Activated CD4-positive, alpha-beta T cell treated with anti-CD3 and anti-CD28 coated beads, Interleukin-2, Interleukin-4, amounts not matched to agents 100 ng/mL and 50 ng/mL, durations not matched to agents 16 hours and 8 hours (primary cell): ENCODE measurements around the gene HNRNPA2B1.
"Not testable (repeated sequence)": the region's sequence is repeated elsewhere in the genome, so short reads cannot be mapped to it uniquely, and the experiment has no call there.

Experiments used
- DNase-seq: peaks from one replicate; pipeline ENCODE4 v3.0.0-alpha.2; 2020; ENCODE audit warnings: low spot score

The HNRNPA2B1 gene

DNA sequence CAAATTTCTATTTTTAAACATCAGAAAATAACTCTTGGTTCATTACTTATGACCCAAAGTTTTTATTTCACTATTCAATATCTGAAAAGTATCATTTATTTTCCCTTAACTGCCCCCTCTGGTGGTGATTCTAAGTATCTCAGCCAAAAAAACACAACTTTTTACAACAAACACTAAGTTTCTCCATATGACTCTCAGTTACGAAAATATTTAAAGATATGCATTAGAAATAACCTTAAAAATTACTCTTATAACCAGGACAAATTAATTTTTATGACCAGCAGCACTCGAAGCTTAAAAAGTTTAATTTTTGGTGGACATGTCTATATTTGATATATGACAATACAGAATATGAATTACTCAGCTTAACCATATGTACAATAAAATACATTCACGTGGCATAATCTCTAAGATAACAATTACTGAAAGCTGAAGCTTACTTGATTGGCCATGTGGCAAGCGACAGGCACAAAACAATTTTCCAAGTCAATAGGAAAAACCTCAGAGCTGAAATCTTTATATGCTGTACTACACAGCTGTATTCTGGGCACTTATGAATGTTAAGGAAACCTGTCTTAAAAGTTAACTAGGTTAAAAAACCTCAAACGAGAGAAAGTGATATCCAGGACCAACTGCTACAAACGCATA, 2.3 kb downstream of the HNRNPA2B1 start:
- DNase-seq, result no peak

- no peak for DNase-seq
These were observed 3.1 kb downstream of the HNRNPA2B1 start for GRCh38 chr7:26197153-26198115.

GRCh38 chr7:26195867-26196657, 4.5 kb downstream of the HNRNPA2B1 start:
- DNase-seq, result no peak

GRCh38 chr7:26195182-26195581, 5.4 kb downstream of the HNRNPA2B1 start:
- DNase-seq, result no peak

DNA sequence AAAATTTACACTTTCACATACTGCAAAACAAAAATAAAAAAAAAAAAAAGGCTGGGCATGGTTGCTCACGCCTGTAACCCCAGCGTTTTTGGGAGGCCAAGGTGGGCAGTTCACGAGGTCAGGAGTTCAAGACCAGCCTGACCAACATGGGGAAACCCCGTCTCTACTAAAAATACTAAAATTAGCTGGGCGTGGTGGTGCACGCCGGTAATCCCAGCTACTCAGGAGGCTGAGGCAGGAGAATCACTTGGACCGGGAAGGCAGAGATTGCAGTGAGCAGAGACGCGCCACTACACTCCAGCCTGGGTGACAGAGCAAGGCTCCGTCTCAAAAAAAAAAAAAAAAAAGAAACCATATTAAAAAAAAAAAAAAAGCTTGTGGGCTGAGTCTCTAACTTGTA, 5.8 kb downstream of the HNRNPA2B1 start:
- DNase-seq, result not testable (repeated sequence)

DNA sequence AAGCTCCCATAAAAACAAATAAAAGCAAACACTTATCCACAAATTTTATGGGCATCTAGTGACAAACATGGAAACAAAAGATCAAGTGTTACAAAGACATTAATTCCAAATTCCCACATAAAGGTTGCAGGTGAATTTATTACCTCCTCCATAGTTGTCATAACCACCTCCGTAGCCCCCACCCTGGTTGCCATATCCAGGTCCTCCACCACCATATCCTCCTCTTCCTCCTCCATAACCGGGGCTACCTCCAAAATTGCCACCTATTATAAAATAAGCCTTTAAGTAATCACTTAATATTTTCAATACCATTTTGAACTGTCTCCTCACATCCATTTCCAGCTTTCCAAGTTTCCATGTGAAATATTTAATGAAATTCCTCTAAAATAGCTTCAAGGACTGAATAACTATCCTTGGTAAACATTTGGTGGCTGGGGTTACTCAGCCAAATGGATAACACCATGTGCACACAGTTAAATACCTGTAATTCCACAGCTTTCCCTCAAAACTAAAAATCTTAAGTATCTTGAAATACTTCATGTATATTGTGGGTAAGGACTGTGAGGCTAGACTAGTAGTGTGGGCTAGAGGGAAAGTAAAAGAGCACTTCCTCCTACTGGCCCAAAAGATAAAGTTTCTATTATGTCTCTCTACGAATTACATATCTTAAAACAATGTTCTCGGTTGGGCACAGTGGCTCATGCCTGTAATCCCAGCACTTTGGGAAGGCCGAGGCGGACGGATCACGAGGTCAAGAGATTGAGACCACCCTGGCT, 6.9 kb downstream of the HNRNPA2B1 start:
- no peak for DNase-seq

GRCh38 chr7:26192485-26193087, 8.0 kb downstream of the HNRNPA2B1 start:
- DNase-seq, result no peak

DNA sequence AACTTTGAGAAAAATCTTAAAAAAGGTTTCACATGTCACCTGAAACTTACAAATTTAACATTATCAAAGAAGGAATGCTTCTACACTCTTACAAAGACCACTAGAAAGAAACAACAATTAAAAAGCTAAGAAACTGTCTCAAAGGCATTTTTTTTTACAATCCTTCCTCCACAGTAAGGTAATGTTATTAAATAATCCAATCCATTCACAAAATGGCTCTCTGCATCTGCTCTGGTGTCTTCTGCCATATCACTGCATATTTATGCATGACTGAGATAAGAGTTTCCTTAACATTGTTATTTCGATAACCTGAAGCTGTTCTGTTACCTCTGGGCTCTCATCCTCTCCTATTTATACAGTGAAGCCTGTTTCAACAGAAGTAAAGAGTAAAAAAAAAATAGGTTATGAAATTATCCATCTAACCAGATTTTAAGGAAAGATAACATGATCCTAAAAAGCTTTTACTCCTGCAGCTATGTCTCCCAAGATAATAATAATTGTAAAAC, 8.5 kb downstream of the HNRNPA2B1 start:
- DNase-seq, result no peak

DNA sequence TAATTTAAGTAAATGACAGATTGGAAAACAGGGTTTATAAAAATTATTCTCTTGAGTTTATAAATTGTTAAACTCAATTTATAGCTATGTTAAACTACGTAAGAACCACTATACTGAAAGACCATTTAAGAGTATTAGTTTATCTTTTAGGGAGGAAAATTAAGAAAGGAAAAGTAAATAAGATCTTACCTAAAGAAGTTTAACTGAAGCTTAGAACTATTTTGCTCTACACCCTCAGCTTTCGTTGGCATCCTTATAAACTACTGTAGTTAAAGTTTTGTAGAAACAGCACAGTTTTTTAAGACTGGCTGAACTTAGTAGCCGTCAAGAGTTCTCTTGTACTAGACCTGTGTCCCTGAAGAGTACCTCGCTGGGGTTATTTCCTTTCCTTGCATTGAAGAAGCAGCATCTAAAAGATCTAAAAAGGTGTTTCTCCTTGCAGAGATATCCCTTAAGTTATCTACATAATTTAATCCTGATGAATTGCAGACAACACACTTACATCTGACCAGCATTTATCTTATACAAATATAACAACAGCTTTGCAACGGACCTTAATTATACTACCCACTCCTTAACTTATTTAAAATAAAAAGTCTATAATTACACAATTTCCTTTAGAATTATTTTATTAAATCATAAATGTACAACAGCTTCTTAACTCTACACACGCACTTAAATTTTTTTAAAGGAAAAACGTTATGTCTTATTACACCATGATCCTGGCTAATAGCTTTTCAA, 9.1 kb downstream of the HNRNPA2B1 start:
- DNase-seq, result no peak

DNA sequence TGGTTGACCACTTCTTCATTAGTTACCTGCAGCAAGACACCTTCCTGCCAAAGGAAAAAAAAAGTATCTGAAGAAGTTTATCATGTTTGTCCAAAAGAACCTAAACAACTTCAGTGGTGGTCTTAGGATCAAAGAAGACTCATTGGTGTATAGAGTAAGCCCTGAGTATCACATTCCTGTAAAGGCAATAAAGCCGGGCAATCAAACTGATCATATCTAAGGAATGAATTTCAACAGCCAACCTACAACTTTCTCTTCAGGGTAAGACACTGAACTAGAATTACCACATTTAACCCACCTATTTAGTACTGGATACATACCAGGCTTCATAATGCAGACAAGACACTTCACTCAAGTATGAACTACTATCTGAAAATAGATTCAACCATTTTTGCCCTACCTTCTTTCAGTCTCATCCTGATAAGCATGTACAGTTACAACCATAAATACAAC, 10.1 kb downstream of the HNRNPA2B1 start:
- DNase-seq, result no peak

GRCh38 chr7:26189697-26190096, 10.8 kb downstream of the HNRNPA2B1 start:
- no peak for DNase-seq

GRCh38 chr7:26188957-26189541, 11.5 kb downstream of the HNRNPA2B1 start:
- DNase-seq, result no peak

- DNase-seq, result no peak
These were observed 12.2 kb downstream of the HNRNPA2B1 start for GRCh38 chr7:26188206-26188956.

GRCh38 chr7:26187380-26188205, 13.0 kb downstream of the HNRNPA2B1 start:
- no peak for DNase-seq

DNA sequence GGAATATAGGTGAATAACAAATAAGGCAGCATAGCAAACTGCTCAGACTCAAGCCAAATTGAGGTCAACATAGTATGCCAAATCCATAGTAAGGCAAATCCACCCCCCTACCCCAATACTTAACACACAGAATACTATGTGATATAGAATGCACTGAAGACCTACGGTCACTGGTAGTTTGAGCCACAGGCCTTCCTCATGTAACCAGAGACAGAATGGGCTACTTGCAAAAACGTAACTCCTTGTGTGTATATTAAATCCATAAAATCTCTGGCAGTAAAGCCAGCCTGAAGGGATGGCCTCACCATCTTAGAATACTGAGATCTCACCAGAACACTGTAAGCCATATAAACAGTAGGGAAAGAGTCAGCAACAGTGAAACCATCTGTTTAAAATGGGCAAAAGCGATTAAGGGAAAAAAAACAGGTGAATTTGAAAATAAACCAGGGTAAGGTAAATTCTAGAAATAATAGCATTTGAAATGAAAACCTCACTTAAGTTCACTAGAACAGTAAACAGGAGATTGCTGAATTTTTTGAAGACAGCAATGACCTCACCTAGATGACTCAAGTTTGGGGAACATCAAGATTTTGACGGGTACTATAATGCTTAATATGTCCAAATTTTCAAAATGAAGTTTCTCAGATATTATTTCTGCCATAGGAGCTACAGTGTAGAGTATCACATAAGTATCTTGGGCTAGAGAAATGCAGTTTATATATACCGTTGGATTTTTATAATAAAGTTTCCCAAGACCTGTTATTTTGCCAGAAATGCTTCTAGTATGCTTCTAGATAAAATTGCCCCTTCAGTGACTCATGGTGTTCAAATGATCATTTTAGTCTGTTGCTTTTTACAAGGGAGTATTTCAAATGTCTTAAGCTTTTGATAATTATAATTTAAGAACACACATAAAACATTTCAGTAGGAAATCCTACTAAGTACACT, 13.9 kb downstream of the HNRNPA2B1 start:
- DNase-seq, result no peak

DNA sequence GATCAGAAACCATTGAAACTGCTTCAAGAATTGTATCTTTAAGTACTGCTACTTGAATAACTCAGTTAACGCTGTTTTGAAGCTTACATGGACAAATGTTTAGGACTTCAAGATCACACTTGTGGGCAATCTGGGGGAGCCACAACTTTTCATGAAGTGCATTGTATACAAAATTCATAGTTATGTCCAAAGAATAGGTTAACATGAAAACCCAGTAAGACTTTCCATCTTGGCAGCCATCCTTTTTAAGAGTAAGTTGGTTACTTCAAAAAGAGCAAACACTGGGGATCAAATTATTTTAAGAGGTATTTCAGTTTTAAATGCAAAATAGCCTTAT, 14.7 kb downstream of the HNRNPA2B1 start:
- DNase-seq, result no peak
